NCI-H446 (cell line): ENCODE data around the gene CD80.

Source experiments
- DNase-seq, 2 experiments: peaks; one replicate each; lab custom pipeline; 2025; lab: John Stamatoyannopoulos, UW

CD80 gene

DNA sequence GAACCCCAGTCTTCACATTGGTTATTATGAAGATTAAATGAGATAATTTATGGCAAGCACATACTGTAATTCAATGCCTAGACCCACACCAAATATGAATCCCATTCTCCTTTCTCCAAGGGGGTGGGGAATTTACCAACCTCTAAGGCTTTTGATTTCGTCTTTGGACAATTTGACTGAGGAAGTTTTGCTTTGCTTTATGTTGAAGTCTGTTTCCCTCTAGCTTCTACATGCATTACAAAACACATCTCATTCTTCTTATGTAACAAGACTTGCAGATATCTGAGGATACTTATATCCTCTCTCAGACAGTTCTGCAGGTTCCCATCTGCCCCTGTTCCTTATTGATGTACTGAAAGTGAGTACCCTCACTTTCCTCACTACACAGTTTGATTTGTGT lies 12.2 kb downstream of the CD80 start:
- no peak for DNase-seq

DNA sequence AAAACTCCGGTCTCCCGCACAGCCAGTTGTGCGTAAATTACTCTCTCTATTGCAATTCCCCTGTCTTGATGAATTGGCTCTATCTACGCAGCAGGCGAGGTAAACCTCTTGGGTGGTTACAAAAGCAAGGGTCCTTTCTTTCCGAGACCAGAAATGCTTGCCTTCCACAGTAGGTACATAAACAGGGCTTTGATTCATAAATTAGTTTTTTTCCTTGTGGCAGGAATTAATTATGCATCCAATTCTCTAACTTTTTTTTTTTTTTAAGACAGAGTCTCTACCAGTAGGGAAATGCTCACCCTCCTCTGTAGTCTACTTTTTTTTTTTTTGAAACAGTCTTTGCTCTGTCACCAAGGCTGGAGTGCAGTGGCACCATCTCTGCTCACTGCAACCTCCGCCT lies 16.3 kb downstream of the CD80 start:
- no peak for DNase-seq

- no peak for DNase-seq
Measured at GRCh38 chr3:119542168-119542767, 17.1 kb downstream of the CD80 start.

DNA sequence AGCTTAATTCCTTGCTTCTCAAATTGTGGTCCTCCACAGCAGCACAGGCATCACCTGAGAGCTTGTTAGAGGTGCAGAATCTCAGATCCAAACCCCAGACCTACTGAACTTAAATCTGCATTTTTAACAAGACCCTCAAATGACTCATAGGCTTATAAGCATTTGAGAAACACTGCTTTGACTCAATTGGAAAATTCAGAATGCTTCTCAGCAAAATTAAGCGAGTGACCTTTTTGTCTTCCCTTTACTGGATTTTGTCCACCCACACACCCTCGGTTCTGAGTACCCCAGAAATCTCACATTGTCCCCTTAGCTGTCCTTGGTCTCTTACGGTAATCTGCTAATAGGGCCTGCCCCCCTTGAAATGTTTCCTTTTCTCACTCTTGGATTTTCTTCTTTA lies 17.9 kb downstream of the CD80 start:
- no peak for DNase-seq

DNA sequence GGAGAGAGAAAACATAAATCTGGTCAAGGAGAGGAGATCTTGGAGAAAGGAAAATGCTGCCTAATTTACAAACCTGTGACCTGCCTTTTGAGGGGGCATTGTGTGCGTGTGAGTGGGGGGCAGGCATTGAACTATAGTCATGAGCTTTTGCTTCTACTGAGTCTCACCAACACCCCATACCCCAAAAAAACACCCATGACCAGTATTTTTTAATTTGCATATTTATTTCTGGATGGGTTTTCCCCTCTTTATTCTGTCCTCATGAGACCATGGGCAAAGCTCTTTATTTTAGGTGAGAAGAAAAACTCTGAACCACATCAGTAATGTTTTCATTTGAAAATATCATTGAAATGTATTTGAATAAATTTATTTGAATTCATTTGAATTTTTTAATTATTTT lies 20.6 kb downstream of the CD80 start:
- no peak for DNase-seq

DNA sequence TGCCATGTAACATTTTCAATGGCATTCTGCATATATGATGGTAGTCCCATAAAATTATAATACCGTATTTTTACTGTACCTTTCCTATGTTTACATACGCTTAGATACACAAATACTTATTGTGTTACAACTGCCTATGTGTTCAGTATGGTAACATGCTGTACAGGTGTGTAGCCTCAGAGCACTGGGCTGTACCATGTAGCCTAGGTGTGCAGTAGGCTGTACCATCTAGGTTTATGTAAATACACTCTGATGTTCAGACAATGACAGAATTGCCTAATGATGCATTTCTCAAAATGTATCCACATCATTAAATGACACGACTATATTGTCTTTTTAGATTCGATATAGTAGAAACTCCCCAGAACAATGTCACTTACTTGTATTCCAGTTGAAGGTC lies 22.7 kb downstream of the CD80 start:
- no peak for DNase-seq

DNA sequence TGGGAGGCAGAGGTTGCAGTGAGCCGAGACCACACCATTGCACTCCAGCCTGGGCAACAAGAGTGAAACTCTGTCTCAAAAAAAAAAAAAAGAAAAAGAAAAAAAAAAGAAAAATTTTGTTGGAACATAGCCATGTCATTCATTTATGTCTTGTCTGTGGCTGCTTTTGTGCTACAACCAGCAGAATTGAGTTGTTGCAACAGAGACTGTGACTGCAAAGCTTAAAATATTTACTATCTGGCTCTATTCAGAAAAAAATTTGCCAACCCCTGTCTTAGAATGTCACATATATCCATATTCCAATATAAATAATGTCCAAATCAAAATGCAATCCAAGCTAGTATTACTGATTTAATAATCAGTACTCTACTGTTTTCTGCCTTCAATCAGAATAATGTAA lies 25.1 kb downstream of the CD80 start:
- DNase-seq: no peak

DNA sequence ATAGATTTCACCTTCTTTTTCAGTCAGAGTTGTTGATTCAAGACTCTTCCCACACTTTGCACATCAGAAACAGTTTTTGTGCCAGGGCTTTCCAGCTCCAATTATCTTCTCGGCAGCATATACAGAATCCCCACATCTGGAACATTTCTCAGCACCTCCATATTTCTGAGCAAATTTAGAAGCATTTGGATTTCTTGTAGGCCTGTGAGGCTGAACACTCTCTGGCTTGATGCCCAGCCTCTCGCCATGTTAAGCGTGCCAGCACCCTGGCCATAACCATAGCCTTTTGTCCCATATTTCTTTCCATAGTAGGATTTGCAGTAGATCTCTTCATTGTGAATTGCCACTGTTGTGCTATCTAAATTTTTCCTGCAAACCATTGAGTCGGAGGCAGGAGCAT lies 28.3 kb downstream of the CD80 start:
- no peak for DNase-seq

DNA sequence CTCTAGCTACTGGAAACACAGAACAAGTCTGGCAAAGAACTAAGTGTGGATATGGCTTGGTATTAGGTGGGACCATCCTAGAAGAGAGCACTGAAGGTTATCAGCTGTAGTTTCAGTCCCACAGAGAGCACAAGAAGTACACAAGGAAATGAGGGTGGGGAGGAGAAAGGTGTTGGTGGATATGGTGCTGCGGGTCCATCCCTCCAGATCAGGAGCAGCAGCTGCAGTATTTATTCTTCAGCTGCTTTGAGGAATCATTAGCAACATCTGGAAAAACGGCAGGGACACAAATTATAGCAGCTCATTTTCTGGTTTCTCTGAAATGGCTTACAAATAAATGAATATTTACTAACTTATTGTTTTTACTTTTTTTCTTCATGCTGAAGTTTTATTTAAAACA lies 29.0 kb downstream of the CD80 start:
- no peak for DNase-seq

- no peak for DNase-seq
Measured at GRCh38 chr3:119529883-119530282, 29.5 kb downstream of the CD80 start.

GRCh38 chr3:119527714-119528113 lies 31.7 kb downstream of the CD80 start:
- DNase-seq: no peak

DNA sequence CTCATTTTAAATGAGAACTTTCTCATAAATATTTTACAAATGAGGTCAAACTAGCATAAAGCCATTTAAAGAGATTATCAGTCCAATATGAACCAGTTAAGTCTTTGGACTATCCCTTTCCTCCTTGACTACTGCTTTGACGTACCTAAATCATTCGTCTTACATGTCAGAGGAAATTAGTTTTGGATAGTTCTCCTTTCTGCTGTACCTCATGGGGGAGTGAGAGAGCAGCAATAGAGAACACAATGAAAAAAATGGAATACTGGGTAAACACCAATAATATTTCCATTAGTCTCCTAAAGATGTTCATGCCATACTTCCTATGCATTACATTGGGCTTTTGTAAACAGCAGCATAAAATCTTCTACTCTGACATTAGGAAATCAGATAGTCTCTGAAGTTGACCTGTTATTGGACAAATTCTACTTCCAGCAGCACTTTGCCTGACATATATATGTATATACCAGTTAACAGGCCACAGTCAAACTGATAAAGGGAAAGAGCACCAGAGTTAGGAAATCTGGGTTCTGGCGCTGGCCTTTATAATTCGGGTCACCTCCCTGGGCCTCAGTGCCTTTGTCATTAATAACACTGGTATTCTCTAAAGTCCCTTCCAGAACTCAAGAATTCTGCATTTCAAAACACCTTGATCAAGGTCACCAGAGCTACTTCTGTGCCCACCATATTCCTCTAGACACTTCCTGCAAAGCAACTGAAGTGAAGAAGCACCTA lies 34.3 kb downstream of the CD80 start:
- DNase-seq: no peak

GRCh38 chr3:119518026-119518425 lies 41.4 kb downstream of the CD80 start:
- DNase-seq: no peak

- no peak for DNase-seq
Measured at GRCh38 chr3:119517112-119517511, 42.3 kb downstream of the CD80 start.

DNA sequence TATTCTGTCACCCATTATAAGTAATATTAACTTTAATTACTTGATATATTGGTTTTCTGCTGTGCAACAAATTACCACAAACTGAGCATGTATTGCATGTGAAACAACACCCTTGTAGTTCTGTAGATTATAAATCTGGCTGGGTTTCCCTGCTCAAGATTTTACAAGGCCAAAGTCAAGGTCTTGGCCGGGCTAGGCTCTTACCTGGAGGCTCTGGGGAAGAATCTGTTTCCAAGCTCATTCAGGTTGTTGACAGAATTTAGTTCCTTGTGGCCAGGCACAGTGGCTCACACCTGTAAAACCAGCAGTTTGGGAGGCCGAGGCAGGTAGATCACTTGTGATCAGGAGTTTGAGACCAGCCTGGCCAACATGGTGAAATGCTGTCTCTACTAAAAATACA lies 44.8 kb downstream of the CD80 start:
- no peak for DNase-seq

GRCh38 chr3:119510690-119511089 lies 48.7 kb downstream of the CD80 start:
- DNase-seq: no peak

DNA sequence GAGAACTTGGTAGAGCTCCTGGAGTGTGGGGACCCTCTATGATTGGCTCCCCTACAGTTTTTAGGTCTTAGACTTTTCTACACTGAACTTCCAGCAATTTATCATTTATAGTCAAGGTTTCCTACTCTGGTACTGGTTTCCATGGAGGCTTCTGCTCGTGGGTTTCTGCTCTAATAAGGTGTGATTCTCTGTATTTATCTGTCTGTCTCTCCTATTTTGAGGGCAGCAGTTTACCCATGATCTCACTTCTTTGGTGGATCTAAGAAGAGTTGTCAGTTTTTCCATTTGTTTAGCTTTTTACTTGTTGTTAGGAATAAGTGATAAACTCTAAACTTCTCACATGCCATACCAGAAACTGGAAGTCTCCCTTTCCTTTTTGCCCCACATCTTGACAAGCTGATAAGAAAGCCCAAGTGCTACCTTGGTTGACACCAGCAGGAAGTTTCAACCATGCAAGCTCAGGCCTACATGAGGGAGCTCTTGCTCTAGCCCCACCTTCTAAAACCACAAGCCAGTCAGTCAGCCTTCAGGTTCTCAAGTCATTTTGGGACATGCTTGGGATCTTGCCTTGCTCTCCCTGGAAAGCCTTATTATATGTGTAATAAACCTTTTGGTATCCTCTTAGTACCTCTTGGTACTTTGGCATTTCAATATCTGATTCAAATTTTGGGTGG lies 51.1 kb downstream of the CD80 start:
- no peak for DNase-seq

GRCh38 chr3:119507404-119507803 lies 52.0 kb downstream of the CD80 start:
- DNase-seq: no peak

- no peak for DNase-seq
Measured at GRCh38 chr3:119506631-119507030, 52.8 kb downstream of the CD80 start.

DNA sequence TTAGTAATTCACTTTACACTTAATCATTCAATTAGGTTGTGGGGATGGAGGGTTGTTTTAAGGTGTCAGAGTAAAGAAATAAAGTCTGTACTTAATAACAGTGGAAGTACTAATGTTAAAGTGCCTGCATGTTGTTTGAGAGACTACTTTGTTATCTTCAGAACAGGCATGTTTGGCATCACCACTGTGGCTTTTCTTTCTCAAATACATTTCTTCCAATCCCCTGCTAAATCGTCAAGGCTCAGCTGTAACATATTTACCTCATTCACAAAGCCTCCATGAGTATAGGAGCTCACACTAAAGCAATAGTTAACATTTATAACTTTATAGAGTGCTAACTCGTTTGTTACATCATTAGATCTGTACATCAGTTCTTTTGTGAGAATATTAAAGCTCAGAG lies 58.5 kb downstream of the CD80 start:
- DNase-seq: no peak

GRCh38 chr3:119500265-119500664 lies 59.1 kb downstream of the CD80 start:
- DNase-seq: no peak

DNA sequence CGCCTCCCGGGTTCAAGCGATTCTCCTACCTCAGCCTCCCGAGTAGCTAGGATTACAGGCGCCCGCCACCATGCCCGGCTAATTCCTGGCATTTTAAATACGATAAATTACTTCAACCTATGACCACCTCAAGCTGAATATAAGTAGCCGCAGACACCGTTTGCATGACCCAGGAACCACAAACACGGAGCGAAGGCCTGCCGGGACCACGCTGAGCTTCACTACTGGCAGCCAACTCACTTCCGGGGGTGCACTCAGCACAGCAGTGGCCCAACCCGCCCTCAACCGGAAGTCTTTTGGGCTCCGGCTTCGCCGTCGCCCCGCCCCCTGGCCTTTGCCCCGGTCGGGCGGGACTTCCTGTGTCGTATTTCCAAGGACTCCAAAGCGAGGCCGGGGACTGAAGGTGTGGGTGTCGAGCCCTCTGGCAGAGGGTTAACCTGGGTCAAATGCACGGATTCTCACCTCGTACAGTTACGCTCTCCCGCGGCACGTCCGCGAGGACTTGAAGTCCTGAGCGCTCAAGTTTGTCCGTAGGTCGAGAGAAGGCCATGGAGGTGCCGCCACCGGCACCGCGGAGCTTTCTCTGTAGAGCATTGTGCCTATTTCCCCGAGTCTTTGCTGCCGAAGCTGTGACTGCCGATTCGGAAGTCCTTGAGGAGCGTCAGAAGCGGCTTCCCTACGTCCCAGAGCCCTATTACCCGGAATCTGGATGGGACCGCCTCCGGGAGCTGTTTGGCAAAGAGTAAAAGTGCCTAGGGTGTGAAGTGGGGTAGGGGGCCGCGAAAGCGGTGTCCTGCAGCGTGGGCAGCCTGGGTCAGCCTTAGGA lies 61.0 kb downstream of the CD80 start, which contains the start of gene TIMMDC1:
TIMMDC1 (plus strand) TSS at position 362 of the 826 bp plus-strand sequence; CDS start at position 549, 187 bp downstream.
- DNase-seq: peak; percentile 97 to 98

- peak; percentile 18 to 57 for DNase-seq
Measured at GRCh38 chr3:119497820-119498185, 61.6 kb downstream of the CD80 start.
